Hypothalamus (tissue), 51 donors: Measurements from ENCODE around the gene CYLD.

Source experiments
- DNase-seq, 51 donors: peaks; one replicate each; lab custom pipeline; 2025; lab: John Stamatoyannopoulos, UW

Gene CYLD

GRCh38 chr16:50741781-50742575, at the start of gene CYLD:
TSS of gene CYLD (plus strand) at chr16:50742086. CDS start at chr16:50749699, 7,613 bp downstream.
- peak; percentile 80 to 100 (median 99) for DNase-seq

GRCh38 chr16:50692644-50692998, 49.3 kb upstream of the CYLD start:
- DNase-seq, result no peak

- no peak for DNase-seq
Measured at GRCh38 chr16:50692999-50693781, 48.7 kb upstream of the CYLD start, which contains the start of gene NOD2. TSS of gene NOD2 (plus strand) at chr16:50693606. CDS start at chr16:50699496, 5,890 bp downstream.

GRCh38 chr16:50694206-50694605, 47.7 kb upstream of the CYLD start:
- DNase-seq, result no peak

- peak in 3 of 51 donors; percentile 2 to 33 (median 20) for DNase-seq
Measured at GRCh38 chr16:50695017-50696000, 46.6 kb upstream of the CYLD start.

- no peak for DNase-seq
Measured at GRCh38 chr16:50696126-50696525, 45.8 kb upstream of the CYLD start.

GRCh38 chr16:50696575-50697420, 45.1 kb upstream of the CYLD start:
- peak in 3 of 51 donors; percentile 8 to 48 (median 13) for DNase-seq

GRCh38 chr16:50697421-50697715, 44.5 kb upstream of the CYLD start:
- no peak for DNase-seq

GRCh38 chr16:50697881-50698767, 43.8 kb upstream of the CYLD start:
- DNase-seq, result peak in 11 of 51 donors; percentile 17 to 47 (median 29)

- DNase-seq, result no peak
Measured at GRCh38 chr16:50699326-50700159, 42.3 kb upstream of the CYLD start.

GRCh38 chr16:50702725-50703124, 39.2 kb upstream of the CYLD start:
- DNase-seq, result no peak

GRCh38 chr16:50704245-50704644, 37.6 kb upstream of the CYLD start:
- DNase-seq, result no peak

GRCh38 chr16:50705436-50706110, 36.3 kb upstream of the CYLD start:
- DNase-seq, result no peak

GRCh38 chr16:50706250-50706649, 35.6 kb upstream of the CYLD start:
- no peak for DNase-seq

- no peak for DNase-seq
Measured at GRCh38 chr16:50708373-50709060, 33.4 kb upstream of the CYLD start.

GRCh38 chr16:50709061-50709684, 32.7 kb upstream of the CYLD start:
- no peak for DNase-seq
